Epithelial cell of esophagus (primary cell): ENCODE data around the gene ABCG4.
A peak's percentile ranks its signal among the peaks of the same experiment; 100 is the strongest.
"Not testable (repeated sequence)": the region's sequence is repeated elsewhere in the genome, so short reads cannot be mapped to it uniquely, and the experiment has no call there.

Source experiments
- DNase-seq: peaks from one replicate; pipeline ENCODE4 v3.0.0; 2010; ENCODE audit warnings: low read depth
- H3K4me3 ChIP-seq: 2 replicates; pipeline ENCODE4 v1.5.1; 2011; ENCODE audit warnings: mild to moderate bottlenecking, low read length, control low read depth
- TF ChIP-seq, protein P1 (sequence below): IDR thresholded peaks from 2 replicates; pipeline ENCODE4 v1.5.1; 2011; ENCODE audit warnings: low read depth, mild to moderate bottlenecking, low read length, control low read depth, inconsistent platforms; ENCODE audit not compliant: insufficient read depth; ENCODE audit errors: missing control alignments

ABCG4 gene

DNA sequence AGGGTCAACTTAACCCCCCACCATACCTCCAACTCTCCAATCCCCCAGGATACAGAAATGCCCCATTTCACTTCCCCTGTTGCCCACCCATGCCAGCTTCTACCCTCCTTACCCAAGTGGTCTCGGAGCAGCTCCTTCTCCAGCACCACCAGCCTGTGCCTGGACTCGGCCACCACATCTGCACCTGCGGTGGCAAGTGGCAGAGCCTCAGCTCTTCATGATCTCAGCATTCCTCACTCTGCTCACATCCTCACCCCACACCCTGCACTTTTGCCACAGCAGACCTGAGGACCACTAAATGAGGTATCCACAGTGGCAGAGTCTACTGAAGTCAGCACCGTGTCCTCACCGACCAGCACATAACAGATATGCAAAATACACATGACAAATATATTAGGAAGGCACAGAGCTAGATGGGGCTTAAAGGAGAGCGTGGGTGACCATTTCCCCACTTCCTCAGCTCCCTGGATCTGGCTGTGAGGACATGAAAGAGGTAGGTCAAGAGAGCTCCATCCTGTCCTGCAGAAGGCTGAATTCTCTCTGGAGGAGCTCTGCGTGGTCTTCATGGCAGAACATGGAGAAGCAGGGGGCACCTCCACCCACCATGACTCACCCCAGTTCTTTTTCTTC, 46.1 kb downstream of the ABCG4 start:
- no peak for DNase-seq
- TF ChIP-seq, protein P1, sequence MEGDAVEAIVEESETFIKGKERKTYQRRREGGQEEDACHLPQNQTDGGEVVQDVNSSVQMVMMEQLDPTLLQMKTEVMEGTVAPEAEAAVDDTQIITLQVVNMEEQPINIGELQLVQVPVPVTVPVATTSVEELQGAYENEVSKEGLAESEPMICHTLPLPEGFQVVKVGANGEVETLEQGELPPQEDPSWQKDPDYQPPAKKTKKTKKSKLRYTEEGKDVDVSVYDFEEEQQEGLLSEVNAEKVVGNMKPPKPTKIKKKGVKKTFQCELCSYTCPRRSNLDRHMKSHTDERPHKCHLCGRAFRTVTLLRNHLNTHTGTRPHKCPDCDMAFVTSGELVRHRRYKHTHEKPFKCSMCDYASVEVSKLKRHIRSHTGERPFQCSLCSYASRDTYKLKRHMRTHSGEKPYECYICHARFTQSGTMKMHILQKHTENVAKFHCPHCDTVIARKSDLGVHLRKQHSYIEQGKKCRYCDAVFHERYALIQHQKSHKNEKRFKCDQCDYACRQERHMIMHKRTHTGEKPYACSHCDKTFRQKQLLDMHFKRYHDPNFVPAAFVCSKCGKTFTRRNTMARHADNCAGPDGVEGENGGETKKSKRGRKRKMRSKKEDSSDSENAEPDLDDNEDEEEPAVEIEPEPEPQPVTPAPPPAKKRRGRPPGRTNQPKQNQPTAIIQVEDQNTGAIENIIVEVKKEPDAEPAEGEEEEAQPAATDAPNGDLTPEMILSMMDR = no peak
- no peak overlapping the region for H3K4me3 ChIP-seq

DNA sequence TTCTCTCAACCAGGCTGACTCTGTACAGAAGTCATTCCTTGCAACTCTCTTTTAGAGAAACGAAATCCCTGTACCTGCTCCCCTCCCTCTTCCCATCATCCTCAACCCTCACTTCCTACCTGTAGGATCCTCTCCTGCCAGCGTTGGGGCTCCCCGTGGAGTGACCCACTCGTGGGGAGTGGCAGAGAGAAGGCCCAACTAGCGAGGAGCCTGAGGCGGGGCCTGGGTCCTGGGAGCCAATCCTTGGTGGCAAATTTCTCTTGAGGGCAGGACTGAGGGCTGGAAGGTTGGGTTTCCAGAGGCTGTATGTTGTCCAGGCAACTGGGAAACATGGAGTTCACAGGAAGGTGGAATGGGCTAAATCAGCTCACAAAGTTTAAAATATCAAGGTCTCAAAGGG, 46.8 kb downstream of the ABCG4 start:
- H3K4me3 ChIP-seq = no peak overlapping the region
- peak; percentile 57 for DNase-seq
- TF ChIP-seq, protein P1 = no peak

DNA sequence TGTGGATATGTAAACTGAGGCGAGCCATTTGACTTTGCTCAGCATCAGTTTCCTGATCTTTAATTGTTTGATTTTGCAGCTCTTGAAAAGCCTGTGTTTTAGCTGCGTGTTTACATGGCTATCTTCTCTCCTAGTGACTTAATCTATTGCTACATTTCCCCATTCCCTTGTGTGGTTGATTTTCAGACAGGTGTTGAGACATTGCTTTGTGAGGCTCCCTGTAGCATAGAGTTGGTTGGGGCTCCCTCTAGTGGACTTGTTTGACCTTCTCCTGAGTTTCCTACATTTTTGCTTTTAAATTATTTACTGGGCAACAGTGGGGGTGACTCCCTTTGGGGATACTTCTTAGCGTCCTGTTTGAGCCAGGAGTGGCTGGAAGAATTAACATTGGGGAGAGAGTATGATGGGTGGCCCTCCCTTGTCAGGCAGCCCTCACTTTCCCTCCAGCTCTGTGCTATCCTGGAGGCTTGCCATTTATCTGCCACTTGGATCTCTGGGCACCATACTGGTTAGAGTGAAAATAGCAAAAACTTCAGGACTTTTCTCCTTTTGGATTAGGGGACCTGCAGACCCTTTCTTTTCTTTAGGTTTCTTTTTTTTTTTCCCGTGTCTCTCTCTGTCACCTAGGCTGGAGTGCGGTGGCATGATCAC, 48.1 kb downstream of the ABCG4 start:
- peak; percentile 93 for DNase-seq
- TF ChIP-seq, protein P1 = peak; percentile 86
- no peak overlapping the region for H3K4me3 ChIP-seq

DNA sequence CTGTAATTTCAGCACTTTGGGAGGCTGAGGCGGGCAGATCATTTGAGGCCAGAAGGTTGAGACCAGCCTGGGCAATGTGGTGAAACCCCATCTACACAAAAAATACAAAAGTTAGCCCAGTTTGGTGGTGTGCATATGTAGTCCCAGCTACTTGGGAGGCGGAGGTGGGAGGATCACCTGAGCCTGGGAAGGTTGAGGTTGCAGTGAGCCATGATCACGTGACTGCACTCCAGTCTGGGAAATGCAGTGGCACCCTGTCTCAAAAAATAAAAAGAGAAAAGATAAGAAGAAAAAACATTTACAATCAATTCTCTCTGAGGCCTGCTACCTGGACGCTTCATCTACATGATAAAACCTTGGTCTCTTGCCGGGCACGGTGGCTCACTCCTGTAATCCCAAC, 50.1 kb downstream of the ABCG4 start:
- no peak for DNase-seq
- TF ChIP-seq, protein P1 = no peak
- H3K4me3 ChIP-seq = no peak overlapping the region

DNA sequence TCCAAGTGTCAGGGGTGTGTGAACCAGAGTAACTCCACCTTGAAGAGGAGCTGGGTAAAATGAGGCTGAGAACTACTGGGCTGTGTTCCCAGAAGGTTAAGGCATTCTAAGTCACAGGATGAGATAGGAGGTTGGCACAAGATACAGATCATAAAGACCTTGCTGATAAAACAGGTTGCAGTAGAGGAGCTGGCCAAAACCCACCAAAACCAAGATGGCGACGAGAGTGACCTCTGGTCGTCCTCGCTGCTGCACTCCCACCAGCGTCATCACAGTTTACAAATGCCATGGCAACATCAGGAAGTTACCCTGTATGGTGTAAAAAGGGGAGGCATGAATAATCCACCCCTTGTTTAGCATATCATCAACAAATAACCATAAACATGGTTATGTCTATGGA, 52.4 kb downstream of the ABCG4 start:
- not testable (repeated sequence) for H3K4me3 ChIP-seq, DNase-seq

DNA sequence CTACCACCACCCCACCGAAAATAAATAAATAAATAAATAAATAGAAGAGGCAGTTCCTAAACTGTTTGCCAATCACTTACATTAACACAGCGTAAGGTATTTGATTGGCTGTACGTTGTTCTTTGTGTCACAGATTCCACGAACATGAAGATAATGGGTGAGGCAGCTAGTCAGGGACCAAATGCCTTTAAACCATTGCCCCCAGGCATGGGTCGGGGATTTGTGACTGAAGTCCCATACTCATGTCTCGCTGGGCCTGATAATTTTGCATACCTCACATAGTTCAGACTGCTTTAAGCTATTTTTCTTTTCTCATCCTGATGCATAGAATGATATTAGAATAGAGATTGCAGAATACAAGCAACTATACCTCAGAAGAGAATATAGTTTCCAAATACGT, 53.7 kb downstream of the ABCG4 start:
- no peak overlapping the region for H3K4me3 ChIP-seq
- DNase-seq = no peak
- TF ChIP-seq, protein P1 = no peak

DNA sequence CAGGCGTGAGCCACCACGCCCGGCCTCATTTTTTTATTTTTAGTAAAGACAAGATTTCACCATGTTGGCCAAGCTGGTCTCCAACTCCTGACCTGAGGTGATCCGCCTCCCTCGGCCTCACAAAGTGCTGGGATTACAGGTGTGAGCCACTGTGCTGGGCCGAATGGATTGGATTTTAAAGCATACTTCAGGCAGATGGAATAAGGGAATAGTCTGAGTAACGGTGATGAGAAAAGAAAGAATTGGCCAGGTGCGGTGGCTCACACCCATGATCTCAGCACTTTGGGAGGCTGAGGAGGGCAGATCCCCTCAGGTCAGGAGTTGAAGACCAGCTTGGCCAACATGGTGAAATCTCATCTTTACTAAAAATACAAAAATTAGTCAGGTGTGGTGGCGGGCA, 55.2 kb downstream of the ABCG4 start:
- no peak for DNase-seq
- TF ChIP-seq, protein P1 = no peak
- H3K4me3 ChIP-seq = no peak overlapping the region
